Measurements from ENCODE around the gene CNOT3.

CNOT3 gene

DNA sequence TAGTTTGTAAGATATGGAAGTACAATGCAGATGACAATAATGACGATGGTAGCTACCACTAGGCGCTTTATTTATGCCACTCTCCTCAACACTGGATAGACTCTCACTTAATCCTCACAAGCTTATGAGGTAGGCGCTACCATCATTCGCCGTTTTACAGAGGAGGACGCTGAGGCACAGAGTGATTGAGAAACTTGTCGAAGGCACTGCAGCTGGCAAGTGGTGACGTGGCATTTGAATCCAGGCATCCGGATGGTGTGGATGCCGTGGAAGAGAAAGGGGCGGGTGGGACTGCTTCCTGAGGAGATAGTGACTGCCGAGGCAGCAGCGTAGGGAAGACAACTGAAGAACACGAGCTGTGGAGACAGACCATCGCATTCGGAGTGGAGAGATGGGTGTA is 61.8 kb downstream of the CNOT3 start:
- DNase-seq: no peak

DNA sequence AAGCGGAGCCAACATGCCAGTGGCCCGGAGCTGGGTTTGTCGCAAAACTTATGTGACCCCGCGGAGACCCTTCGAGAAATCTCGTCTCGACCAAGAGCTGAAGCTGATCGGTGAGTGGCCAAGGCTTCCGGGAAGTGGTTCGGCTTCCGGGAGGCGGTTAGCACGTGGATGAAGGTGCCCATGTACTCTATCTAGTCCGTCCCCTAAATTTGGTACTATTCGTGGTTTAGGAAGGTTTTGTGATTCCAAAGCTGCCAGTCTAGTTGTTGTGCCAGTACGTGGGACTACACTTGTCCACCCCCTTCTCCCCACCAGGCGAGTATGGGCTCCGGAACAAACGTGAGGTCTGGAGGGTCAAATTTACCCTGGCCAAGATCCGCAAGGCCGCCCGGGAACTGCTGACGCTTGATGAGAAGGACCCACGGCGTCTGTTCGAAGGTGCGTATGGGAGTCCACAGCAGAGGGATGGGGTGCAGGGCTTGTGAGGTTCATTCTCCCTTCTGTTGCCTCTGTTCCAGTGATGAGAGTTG is 63.7 kb downstream of the CNOT3 start:
- no peak for DNase-seq

DNA sequence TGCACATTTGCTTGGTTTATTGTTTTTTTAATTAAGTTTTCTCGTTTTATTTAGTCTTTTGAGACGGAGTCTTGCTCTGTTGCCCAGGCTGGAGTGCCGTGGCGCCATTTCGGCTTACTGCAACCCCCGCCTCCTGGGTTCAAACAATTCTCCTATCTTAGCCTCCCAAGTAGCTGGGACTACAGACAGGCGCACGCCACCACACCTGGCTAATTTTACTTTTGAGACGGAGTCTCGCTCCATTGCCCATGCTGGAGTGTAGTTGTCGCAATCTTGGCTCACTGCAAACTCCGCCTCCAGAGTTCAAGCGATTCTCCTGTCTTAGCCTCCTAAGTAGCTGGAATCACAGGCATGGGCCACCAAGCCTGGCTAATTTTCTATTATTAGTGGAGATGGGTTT is 64.4 kb downstream of the CNOT3 start:
- no peak for DNase-seq

DNA sequence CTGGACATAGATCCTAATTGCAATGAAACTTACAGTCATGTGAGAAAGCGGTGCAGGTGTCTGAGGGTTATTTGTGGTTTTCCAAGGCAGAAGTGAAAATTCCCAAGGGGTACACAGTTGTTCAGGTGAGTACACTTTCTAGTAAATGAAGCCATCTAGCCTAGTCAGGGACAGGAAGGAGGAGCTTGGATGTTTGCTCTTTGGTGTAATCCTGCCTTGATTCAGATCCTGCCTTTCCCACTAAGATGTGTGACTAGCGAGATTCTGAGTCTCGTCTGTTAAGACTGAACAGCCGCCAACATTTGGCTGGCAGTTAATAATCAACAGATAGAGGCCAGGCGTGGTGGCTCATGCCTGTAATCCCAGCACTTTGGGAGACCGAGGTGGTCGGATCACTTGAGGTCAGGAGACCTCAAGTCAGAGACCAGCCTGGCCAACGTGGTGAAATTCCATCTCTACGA is 65.6 kb downstream of the CNOT3 start:
- no peak for DNase-seq

DNA sequence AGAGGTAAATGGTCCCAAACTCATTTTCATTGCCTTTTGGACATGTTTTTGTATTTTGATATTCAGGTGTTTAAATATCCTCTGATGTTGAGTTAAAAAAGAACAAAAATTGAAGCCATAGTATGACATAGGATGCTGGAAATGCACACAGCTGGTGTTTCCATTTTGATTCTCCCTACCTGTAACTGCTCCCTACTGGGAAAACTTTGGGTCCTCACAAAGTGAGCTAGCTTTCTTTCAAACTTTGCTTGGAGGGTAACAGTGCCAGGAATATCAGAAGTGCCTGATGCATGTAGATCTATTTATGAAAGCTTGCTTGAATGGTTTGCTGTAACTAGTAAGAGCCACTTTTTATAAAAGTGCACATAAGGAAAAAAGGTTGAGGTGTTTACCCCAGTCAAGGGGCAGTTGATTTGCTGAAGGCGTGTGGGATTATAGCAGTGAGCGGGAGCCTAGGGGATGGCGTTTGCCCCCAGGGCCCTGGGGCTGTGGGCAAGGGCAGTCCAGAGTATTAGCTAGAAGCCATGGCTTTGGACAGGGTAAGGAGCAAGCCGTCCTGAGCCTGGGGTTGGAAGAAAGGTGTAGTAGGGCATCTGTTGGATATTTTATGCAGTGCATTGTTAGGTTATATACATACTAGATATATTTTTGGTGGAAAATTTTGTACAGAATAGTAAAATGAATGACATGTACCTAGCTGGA is 67.4 kb downstream of the CNOT3 start:
- no peak for DNase-seq

Data from SHP77 treated with DMSO at 0.1 percent for 48 hours (cell line).